Lower lobe of right lung (tissue), 2 donors: ENCODE measurements around the gene TGFBRAP1. TPM values are rescaled to one million over a fixed set of nuclear protein-coding genes. Genes with fewer than 3 reads are reported as not detected.

ENCODE experiments used
- ATAC-seq, 2 donors: fragments of 200-7000 bp; cut with Tn5 transposase; one replicate each; pipeline ENCODE4 v1.9.1; 2020 to 2022; ENCODE audit warnings: mild to moderate bottlenecking in 2 of 2, moderate library complexity in 2 of 2
- DNase-seq: peaks from one replicate; pipeline ENCODE4 v3.0.0-alpha.2; 2020
- H3K27ac ChIP-seq: fragments of 200-600 bp; one replicate; pipeline ENCODE4 v1.8.0; 2022
- H3K27me3 ChIP-seq: fragments of 200-600 bp; one replicate; pipeline ENCODE4 v1.8.0; 2022; ENCODE audit warnings: low read depth
- H3K36me3 ChIP-seq: fragments of 200-600 bp; one replicate; pipeline ENCODE4 v1.8.0; 2022; ENCODE audit warnings: mild to moderate bottlenecking
- H3K4me1 ChIP-seq: fragments of 200-600 bp; one replicate; pipeline ENCODE4 v1.8.0; 2022
- H3K4me3 ChIP-seq: fragments of 200-600 bp; one replicate; pipeline ENCODE4 v1.8.0; 2022; ENCODE audit warnings: mild to moderate bottlenecking
- H3K9me3 ChIP-seq: fragments of 200-600 bp; one replicate; pipeline ENCODE4 v1.8.0; 2022
- intact Hi-C: fragments of 100-400 bp; cut with DNase I; formaldehyde crosslinking; loops from one replicate; pipeline ENCODE4 v1.11.0; 2022
- total RNA-seq: library from RNA; stranded (reverse); fragmentation: NEBNext Ultra II Directional; extraction: Animal tissue kit (Norgen Biotek cat#: 25700); gene quantifications from one replicate; pipeline ENCODE4 v1.2.1, GENCODE V29; 2021
- TF ChIP-seq, protein P1 (sequence below): fragments of 200-600 bp; IDR thresholded peaks from one replicate; pipeline ENCODE4 v1.8.0; 2022; ENCODE audit warnings: antibody characterized with exemption, mild to moderate bottlenecking
- donor health status: DM: no; HTN: yes; CAD: no; lungs with severe emphysema.

The TGFBRAP1 gene
- total RNA-seq, 1 donor from 2014 or later, result 19.4 TPM

DNA sequence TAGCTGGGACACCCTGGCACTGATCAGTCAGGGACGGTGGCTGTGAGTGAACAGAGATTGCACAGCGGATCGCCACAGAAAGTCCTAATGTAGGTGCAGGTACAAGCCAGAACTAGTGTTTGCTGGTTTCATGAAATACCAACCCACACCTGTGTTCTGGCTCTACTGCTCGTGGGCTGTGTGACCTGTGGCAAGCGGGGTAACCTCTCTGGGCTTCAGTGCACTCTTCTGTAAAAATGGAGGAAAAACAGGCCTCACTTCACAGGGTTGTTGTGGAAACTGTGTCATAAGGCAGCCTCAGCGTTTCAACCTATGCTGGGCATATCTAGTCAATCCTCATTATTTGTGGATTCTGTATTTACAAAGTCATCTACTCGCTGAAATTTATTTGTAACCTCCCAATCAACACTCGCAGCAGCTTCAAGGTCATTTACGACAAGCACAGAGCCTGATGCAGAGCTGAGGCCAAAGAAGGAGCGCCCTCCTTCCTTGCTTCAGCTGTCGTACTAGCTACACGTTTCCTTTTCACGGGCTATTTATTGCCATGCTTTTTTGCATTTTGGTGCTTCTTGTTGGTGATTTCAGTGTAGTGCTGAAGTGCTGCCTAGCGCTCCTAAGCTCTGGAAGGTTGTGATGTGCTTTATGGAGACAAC lies 58.0 kb downstream of the TGFBRAP1 start:
- Histone ChIP-seq H3K36me3 (peaks cover 99% of the 10 kb centered on the region), H3K9me3 (no peaks in the 10 kb centered on the region), H3K27ac (no peak overlapping the region), H3K4me1 (no peaks in the 10 kb centered on the region), H3K27me3 (no peaks in the 10 kb centered on the region), H3K4me3 (no peak overlapping the region)
- ATAC-seq, result no peak
- TF ChIP-seq, protein P1, sequence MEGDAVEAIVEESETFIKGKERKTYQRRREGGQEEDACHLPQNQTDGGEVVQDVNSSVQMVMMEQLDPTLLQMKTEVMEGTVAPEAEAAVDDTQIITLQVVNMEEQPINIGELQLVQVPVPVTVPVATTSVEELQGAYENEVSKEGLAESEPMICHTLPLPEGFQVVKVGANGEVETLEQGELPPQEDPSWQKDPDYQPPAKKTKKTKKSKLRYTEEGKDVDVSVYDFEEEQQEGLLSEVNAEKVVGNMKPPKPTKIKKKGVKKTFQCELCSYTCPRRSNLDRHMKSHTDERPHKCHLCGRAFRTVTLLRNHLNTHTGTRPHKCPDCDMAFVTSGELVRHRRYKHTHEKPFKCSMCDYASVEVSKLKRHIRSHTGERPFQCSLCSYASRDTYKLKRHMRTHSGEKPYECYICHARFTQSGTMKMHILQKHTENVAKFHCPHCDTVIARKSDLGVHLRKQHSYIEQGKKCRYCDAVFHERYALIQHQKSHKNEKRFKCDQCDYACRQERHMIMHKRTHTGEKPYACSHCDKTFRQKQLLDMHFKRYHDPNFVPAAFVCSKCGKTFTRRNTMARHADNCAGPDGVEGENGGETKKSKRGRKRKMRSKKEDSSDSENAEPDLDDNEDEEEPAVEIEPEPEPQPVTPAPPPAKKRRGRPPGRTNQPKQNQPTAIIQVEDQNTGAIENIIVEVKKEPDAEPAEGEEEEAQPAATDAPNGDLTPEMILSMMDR, result no peak
- intact Hi-C loops, result no loop called here
- DNase-seq, result no peak

DNA sequence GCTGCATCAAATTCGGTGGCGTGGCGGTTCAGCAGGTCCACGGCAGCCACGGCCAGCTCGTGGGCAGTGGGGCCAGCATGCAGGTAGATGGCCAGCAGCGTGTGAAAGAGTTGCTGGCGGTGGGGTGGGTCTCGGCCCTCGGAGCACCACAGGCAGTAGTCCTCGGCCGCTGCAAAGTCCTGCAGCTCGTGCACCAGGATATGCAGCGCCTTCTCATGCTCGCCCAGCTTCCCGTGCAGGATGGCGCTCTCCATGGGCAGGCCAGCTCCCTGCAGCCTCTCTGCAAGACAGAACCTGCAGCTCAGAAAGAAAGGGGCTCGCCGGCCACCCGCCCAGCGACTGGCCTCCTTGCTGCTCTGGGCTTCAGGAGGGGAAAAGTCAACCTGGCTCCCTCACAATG lies 60.1 kb downstream of the TGFBRAP1 start:
- Histone ChIP-seq H3K36me3 (peaks cover 99% of the 10 kb centered on the region), H3K9me3 (no peaks in the 10 kb centered on the region), H3K4me3 (no peak overlapping the region), H3K4me1 (no peaks in the 10 kb centered on the region), H3K27ac (no peak overlapping the region), H3K27me3 (no peaks in the 10 kb centered on the region)
- intact Hi-C loops, result no loop called here
- no peak for DNase-seq
- TF ChIP-seq, protein P1, result no peak
- no peak for ATAC-seq

DNA sequence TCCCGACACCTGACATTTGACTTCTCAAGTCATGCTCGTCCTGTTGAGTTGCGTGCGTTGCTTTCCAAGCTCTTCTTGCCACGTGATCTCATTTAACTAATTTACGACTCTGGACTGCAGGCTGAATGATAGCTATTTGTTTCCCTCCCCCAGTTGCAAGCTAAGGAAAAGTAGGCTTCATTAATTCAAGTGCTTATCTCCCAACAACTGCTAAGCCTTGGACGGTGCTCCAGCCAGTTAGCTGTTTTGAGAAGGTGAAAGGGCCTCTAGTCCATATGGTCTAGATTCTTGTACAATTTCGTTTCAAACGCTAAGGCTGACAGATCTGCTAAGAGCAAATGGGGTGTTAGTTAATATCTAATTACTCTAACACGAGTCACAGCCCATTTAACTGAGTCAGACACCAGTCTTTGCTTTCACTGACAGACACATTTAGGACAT lies 66.9 kb downstream of the TGFBRAP1 start:
- Histone ChIP-seq H3K27me3 (no peaks in the 10 kb centered on the region), H3K9me3 (no peaks in the 10 kb centered on the region), H3K4me3 (no peak overlapping the region), H3K27ac (no peak overlapping the region), H3K36me3 (peaks cover 34% of the 10 kb centered on the region), H3K4me1 (no peaks in the 10 kb centered on the region)
- DNase-seq (no peak), ATAC-seq (no peak)
- TF ChIP-seq, protein P1, result no peak
- intact Hi-C loops, result no loop called here

DNA sequence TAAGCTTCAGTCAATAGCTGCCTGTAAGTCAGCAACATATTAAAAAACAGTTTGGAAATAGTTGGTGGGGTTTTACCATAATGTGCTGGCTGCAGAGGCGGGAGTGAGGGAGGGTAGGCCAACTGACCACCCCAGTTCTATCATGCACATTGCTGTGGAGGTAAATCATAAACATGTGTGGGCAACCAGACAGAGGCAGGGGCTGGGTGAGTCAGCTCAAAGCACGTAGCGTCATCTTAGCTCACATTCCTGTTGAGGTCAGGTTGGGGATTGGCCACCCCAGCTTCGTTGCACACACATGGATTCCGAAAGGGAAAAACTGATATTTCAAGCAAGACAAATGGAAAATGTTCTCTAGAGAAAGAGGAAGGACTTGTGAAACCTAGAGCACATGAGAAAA lies 68.5 kb downstream of the TGFBRAP1 start:
- ATAC-seq, result no peak
- Histone ChIP-seq H3K36me3 (peaks cover 18% of the 10 kb centered on the region), H3K9me3 (no peaks in the 10 kb centered on the region), H3K27me3 (no peaks in the 10 kb centered on the region), H3K4me1 (no peaks in the 10 kb centered on the region), H3K4me3 (no peak overlapping the region), H3K27ac (no peak overlapping the region)
- intact Hi-C loops, result no loop called here
- TF ChIP-seq, protein P1, result no peak
- no peak for DNase-seq

DNA sequence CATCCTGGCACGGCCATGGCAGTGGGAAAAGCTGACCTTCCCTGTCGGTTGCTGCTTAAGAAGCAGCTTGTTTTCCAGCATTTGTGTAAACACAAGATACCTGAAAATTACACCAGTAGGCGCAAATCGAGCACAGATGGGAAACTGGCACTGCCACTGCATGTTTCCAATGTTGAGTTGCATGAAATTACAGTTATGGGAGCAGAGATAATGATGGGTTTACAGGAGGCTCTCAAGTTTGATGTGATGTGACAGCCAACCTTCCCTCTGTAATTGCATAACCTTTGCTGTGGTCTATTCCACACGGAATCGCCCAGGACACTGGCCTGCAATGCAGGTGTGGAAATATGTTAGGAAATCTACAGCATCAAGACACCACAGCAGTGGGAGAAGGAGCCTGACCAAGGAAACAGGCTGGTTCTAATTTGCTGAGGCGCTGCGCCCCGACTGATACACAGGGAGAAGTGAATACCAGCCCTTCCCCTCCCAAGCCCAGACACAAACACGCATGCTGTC lies 70.6 kb downstream of the TGFBRAP1 start:
- H3K27me3 ChIP-seq, result no peaks in the 10 kb centered on the region
- H3K4me3 ChIP-seq, result no peak overlapping the region
- H3K9me3 ChIP-seq, result no peaks in the 10 kb centered on the region
- no peak overlapping the region for H3K27ac ChIP-seq
- DNase-seq (no peak), ATAC-seq (no peak)
- H3K36me3 ChIP-seq, result no peaks in the 10 kb centered on the region
- TF ChIP-seq, protein P1, result no peak
- intact Hi-C loops, result no loop called here
- H3K4me1 ChIP-seq, result no peaks in the 10 kb centered on the region
